GM18520 (cell line): Measurements from ENCODE around the gene IER2.

Source experiments
- ATAC-seq: cut with Tn5 transposase; IDR thresholded peaks from one replicate; pipeline ENCODE4 v1.9.1; 2021; ENCODE audit not compliant: unreplicated experiment

The IER2 gene

DNA sequence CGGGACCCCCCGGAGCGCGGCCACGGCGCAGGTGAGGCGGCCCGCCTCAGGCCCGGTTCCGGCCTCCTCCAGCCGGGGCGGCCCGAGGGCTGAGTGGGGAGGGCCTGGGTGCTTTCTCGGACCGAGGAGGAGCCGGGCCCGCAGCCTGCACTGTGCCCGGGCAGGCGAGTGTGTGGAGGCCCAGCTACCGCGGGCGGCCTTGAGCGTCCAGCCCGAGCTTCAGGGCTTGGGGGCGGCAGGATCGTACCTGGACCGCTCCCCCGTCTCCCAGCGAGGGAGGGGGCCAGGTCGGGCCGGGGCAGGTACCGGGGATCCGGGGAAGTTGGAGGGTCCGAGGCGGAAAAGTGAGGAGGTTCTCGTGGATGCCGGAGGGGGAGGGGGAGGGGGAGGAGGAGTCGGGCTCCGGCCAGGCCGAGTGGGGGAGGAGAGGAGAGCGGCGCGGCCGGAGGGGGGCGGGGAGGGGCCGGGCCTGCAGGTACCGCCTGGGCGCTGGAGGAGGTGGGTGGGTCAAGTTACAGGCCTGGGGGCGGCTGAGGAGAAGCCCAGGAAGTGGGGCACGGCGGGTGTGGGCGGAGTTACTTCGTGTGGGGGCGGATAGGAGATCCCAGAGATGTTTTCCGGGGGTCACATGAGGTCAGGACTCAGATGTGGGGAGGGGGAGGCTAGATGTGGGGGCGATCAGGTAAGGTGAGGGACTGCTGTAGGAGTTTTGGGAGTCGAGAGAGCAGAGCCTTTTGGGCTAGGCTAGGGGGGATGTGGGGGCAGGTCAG lies 31.6 kb upstream of the IER2 start:
- ATAC-seq, result no peak

- ATAC-seq, result no peak
Measured at GRCh38 chr19:13119627-13120026, 30.6 kb upstream of the IER2 start.

GRCh38 chr19:13120031-13120430 lies 30.2 kb upstream of the IER2 start:
- no peak for ATAC-seq

DNA sequence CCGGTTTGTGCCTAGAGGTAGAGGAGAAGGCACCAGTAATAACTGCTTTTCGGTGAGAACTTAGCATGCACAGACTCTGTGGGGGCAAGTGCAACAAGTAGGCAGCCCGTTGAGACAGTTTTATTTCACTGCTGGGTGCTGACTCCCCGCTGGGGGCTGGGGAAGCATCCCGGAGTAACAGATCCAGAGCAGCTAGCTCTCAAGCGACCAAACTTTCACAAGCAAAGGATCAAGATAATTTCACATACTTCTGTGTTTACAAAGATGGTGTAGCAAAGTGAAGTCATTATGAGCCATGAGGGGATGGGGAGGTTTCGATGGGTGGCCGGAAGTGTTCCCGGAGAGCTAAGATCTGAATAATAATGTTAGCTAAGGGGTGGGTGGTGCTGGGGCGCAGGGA lies 29.4 kb upstream of the IER2 start:
- no peak for ATAC-seq

- ATAC-seq, result no peak
Measured at GRCh38 chr19:13121551-13122274, 28.5 kb upstream of the IER2 start.

GRCh38 chr19:13122275-13122878 lies 27.8 kb upstream of the IER2 start:
- no peak for ATAC-seq

DNA sequence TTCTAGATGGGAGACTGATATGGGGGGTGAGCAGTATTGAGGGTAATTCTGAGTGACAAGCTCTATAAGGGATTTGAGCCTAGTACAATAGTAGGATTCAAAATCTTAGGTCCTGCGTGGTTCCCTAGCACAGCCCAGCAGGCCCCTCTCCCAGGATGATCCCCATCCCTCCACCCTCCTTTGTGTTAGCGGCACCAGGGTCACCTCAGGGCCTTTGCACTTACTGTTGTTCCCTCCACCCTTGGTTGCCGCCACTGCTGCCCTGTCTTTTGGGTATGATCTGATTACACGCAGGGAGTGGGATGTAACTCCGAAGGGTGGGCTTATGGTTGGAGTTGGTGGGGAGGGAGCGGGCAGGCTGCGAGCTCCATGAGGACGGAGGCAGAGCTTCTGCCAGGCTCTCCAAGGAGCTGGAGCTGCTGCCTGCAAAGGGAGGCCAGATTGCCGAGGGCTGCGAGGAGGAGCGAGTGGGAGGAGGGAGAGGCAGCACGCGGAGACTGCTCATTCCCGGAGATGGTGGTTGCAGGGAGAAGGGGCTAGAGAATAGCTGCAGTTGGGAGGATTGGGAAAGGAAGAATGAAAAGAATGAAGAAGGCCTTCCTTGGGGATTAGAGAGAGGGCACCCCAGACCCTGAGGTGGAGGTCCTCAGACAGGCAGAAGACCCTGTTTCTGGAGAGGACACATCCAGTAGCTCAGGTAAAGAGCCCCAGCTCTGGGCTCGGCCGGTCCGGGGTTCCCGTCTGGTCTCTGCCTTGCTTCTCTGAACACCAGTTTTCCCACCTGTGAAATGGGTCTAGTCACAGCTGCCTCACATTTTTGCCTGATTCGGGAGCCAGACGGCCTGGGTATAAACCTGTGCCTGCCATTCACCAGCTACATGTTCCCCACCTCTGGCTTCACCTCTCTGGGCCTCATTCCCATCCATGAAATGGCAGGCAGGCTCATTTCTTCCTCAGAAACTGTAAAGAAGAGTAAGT lies 26.9 kb upstream of the IER2 start:
- ATAC-seq, result no peak

GRCh38 chr19:13127051-13127450 lies 23.2 kb upstream of the IER2 start:
- ATAC-seq, result no peak

- ATAC-seq, result no peak
Measured at GRCh38 chr19:13127811-13128575, 22.2 kb upstream of the IER2 start.

DNA sequence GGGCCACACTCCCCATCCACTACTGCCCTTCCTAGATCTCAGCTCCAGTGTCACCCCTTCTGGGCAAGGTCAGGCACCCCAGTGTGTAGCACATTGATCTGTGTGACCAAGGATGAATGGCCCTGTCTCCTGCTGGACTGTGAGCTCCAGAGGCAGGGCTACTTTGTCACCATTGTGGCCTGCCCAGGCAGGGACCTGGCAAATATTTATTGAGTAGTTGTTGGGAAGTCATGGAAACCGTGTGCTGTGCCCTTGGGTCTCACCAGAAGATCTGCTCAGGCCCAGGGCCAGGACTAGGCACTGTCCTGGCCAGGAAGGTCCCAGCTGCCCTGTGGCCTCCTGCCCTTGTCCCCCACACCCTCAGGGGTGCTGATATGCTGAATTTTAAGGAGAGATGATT lies 21.6 kb upstream of the IER2 start:
- no peak for ATAC-seq

GRCh38 chr19:13129384-13129783 lies 20.8 kb upstream of the IER2 start:
- ATAC-seq, result no peak

DNA sequence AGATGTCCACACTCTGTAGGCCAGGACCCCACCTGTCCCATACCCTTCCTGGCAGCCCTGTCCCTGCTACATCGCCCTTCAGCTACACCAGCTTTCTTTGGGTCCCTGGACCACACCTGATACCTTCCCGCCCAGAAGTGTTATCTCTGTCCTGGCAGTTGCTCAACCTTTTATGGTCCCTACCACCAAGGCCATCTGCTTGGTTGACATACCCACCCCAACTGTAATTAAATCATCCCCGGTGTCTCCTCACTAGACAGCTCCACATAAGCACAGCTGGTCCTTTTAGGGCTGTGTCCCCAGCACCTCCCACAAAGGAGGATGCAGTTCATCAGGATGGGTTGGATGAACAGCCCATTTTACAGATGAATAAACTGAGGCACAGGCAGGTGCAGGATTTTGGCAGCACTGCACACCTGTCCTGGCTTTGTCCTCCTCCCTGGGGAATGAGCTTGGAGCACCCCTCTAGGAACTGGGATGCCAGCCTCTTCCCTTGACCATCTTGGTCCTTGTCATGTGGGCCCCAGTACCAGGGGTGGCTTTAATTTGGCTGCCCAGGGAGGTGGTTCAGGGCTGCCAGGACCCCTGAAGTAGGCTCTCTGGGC lies 19.2 kb upstream of the IER2 start:
- no peak for ATAC-seq

- ATAC-seq, result no peak
Measured at GRCh38 chr19:13132471-13133180, 17.6 kb upstream of the IER2 start.

DNA sequence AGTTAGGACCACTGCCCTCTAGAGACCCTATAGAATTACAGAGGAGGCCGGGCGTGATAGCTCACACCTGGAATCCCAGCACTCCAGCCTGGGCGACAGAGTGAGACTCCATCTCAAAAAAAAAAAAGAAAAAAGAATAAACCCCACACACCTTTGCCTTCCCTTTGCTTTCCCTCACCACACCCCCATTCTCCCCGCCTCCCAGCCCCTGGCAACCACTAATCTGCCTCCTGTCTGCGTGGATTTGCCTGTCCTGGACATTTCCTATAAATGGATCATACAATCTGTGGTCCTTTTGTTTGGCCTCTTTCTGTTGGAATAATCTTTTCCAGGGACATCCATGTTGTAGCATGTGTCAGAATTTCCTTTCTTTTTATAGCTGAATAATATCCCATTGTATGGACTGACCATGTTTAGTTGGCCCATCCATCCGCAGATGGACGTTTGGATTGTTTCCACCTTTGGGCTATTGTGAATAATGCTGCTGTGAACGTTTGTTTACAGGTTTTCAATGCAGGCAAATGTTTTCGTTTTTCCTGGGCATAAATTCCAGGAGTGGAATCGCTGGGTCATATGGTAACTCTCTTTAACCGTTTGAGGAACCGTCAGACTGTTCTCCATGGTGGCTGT lies 16.9 kb upstream of the IER2 start:
- ATAC-seq, result no peak

- ATAC-seq, result no peak
Measured at GRCh38 chr19:13134626-13135025, 15.6 kb upstream of the IER2 start.

DNA sequence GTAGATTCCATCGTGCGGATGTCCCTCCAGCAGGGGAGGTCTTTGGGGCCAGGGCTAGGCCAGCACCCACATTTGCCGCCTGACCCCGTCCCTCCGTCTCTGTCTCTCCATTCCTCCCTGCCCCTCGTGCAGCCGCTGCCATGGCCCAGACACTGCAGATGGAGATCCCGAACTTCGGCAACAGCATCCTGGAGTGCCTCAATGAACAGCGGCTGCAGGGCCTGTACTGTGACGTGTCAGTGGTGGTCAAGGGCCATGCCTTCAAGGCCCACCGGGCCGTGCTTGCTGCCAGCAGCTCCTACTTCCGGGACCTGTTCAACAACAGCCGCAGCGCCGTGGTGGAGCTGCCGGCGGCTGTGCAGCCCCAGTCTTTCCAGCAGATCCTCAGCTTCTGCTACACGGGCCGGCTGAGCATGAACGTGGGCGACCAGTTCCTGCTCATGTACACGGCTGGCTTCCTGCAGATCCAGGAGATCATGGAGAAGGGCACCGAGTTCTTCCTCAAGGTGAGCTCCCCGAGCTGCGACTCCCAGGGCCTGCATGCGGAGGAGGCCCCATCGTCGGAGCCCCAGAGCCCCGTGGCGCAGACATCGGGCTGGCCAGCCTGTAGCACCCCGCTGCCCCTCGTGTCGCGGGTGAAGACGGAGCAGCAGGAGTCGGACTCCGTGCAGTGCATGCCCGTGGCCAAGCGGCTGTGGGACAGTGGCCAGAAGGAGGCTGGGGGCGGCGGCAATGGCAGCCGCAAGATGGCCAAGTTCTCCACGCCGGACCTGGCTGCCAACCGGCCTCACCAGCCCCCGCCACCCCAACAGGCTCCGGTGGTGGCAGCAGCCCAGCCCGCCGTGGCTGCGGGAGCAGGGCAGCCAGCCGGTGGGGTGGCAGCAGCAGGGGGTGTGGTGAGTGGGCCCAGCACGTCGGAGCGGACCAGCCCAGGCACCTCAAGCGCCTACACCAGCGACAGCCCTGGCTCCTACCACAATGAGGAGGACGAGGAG lies 14.8 kb upstream of the IER2 start:
- no peak for ATAC-seq

- no peak for ATAC-seq
Measured at GRCh38 chr19:13137290-13137794, 12.9 kb upstream of the IER2 start.
